HG03060 (cell line): ENCODE results near the gene CCT3.
"Not testable (repeated sequence)": the region's sequence is repeated elsewhere in the genome, so short reads cannot be mapped to it uniquely, and the experiment has no call there.

Experiments used
- ATAC-seq: cut with Tn5 transposase; IDR thresholded peaks from one replicate; pipeline ENCODE4 v1.9.1; 2021; ENCODE audit warnings: low read depth, moderate number of reproducible peaks; ENCODE audit not compliant: unreplicated experiment

CCT3 gene

GRCh38 chr1:156368889-156369684, 31.0 kb upstream of the CCT3 start, which contains the start of gene RHBG:
RHBG (plus strand) TSS chr1:156369211; CDS start chr1:156369250, 39 bp downstream.
- no peak for ATAC-seq

GRCh38 chr1:156368157-156368658, 30.1 kb upstream of the CCT3 start:
- no peak for ATAC-seq

- ATAC-seq, result no peak
Observed at GRCh38 chr1:156367383-156368156, 29.5 kb upstream of the CCT3 start.

- ATAC-seq, result no peak
Observed at GRCh38 chr1:156366378-156367166, 28.5 kb upstream of the CCT3 start.

- no peak for ATAC-seq
Observed at GRCh38 chr1:156365754-156366153, 27.7 kb upstream of the CCT3 start.

GRCh38 chr1:156360534-156360933, 22.4 kb upstream of the CCT3 start:
- no peak for ATAC-seq

- no peak for ATAC-seq
Observed at GRCh38 chr1:156359973-156360372, 21.9 kb upstream of the CCT3 start.

- ATAC-seq, result no peak
Observed at GRCh38 chr1:156359249-156359648, 21.2 kb upstream of the CCT3 start.

GRCh38 chr1:156358641-156359040, 20.5 kb upstream of the CCT3 start:
- no peak for ATAC-seq

GRCh38 chr1:156357977-156358376, 19.9 kb upstream of the CCT3 start:
- no peak for ATAC-seq

GRCh38 chr1:156356875-156357534, 18.9 kb upstream of the CCT3 start:
- no peak for ATAC-seq

- no peak for ATAC-seq
Observed at GRCh38 chr1:156356262-156356874, 18.3 kb upstream of the CCT3 start.

GRCh38 chr1:156352481-156352880, 14.4 kb upstream of the CCT3 start:
- ATAC-seq, result not testable (repeated sequence)

GRCh38 chr1:156347331-156347730, 9.2 kb upstream of the CCT3 start:
- no peak for ATAC-seq

GRCh38 chr1:156346636-156347035, 8.5 kb upstream of the CCT3 start:
- no peak for ATAC-seq

GRCh38 chr1:156346035-156346434, 7.9 kb upstream of the CCT3 start:
- not testable (repeated sequence) for ATAC-seq

- ATAC-seq, result no peak
Observed at GRCh38 chr1:156344409-156344808, 6.3 kb upstream of the CCT3 start.

- no peak for ATAC-seq
Observed at GRCh38 chr1:156342166-156342955, 4.3 kb upstream of the CCT3 start.

GRCh38 chr1:156337888-156338179, 258 bp downstream of the CCT3 start:
- ATAC-seq, result no peak
